Cerebellar nuclear complex (tissue), 1 donor: Measurements from ENCODE around the gene IL1R2.

Source experiments
- DNase-seq, 2 experiments: peaks; one replicate each; lab custom pipeline; 2025; lab: John Stamatoyannopoulos, UW

The IL1R2 gene

GRCh38 chr2:101991721-101992145, at the start of gene IL1R2:
TSS of gene IL1R2 (plus strand) at chr2:101991960. CDS start at chr2:102008576, 16,616 bp downstream.
- no peak for DNase-seq

GRCh38 chr2:101942851-101943250, 48.9 kb upstream of the IL1R2 start:
- no peak for DNase-seq

- no peak for DNase-seq
Measured at GRCh38 chr2:101946372-101947039, 45.3 kb upstream of the IL1R2 start.

- DNase-seq: no peak
Measured at GRCh38 chr2:101947374-101947773, 44.4 kb upstream of the IL1R2 start.

GRCh38 chr2:101948625-101949155, 43.1 kb upstream of the IL1R2 start:
- no peak for DNase-seq

GRCh38 chr2:101949304-101949703, 42.5 kb upstream of the IL1R2 start:
- DNase-seq: no peak

GRCh38 chr2:101951296-101951695, 40.5 kb upstream of the IL1R2 start:
- DNase-seq: no peak

- no peak for DNase-seq
Measured at GRCh38 chr2:101952551-101952950, 39.2 kb upstream of the IL1R2 start.

GRCh38 chr2:101956465-101957438, 35.0 kb upstream of the IL1R2 start:
- no peak for DNase-seq

GRCh38 chr2:101958061-101958460, 33.7 kb upstream of the IL1R2 start:
- DNase-seq: no peak

- no peak for DNase-seq
Measured at GRCh38 chr2:101960819-101961337, 30.9 kb upstream of the IL1R2 start.

GRCh38 chr2:101961338-101962191, 30.2 kb upstream of the IL1R2 start:
- DNase-seq: no peak

GRCh38 chr2:101962309-101962708, 29.5 kb upstream of the IL1R2 start:
- no peak for DNase-seq

GRCh38 chr2:101963198-101963597, 28.6 kb upstream of the IL1R2 start:
- no peak for DNase-seq

- no peak for DNase-seq
Measured at GRCh38 chr2:101967826-101968513, 23.8 kb upstream of the IL1R2 start.

GRCh38 chr2:101969723-101970122, 22.0 kb upstream of the IL1R2 start:
- no peak for DNase-seq

- DNase-seq: no peak
Measured at GRCh38 chr2:101970901-101971300, 20.9 kb upstream of the IL1R2 start.

GRCh38 chr2:101971836-101972235, 19.9 kb upstream of the IL1R2 start:
- DNase-seq: no peak

GRCh38 chr2:101972621-101973434, 18.9 kb upstream of the IL1R2 start:
- DNase-seq: no peak

GRCh38 chr2:101974663-101975062, 17.1 kb upstream of the IL1R2 start:
- no peak for DNase-seq
